RWPE2 (cell line): ENCODE measurements around the gene SOCS3.

Source experiments
- ATAC-seq: fragments of 200-7000 bp; cut with Tn5 transposase; 3 replicates; pipeline ENCODE4 v1.9.1; 2021; ENCODE audit warnings: low read depth
- DNase-seq: peaks from one replicate; pipeline ENCODE4 v3.0.0-alpha.2; 2020; ENCODE audit warnings: low spot score
- H3K27ac ChIP-seq: fragments of 450-650 bp; 2 replicates; pipeline ENCODE4 v1.5.1; 2017; ENCODE audit warnings: mild to moderate bottlenecking; ENCODE audit not compliant: poor library complexity, severe bottlenecking
- H3K27me3 ChIP-seq: fragments of 250-450 bp; sonication (Bioruptor Pico); 2 replicates; pipeline ENCODE4 v1.5.1; 2021; ENCODE audit warnings: mild to moderate bottlenecking, moderate library complexity; ENCODE audit not compliant: insufficient read depth, poor library complexity, severe bottlenecking
- H3K36me3 ChIP-seq: fragments of 250-450 bp; sonication (Bioruptor Pico); 2 replicates; pipeline ENCODE4 v1.5.1; 2020; ENCODE audit warnings: low read depth, mild to moderate bottlenecking, moderate library complexity
- H3K4me1 ChIP-seq: fragments of 250-450 bp; sonication (Bioruptor Pico); 2 replicates; pipeline ENCODE4 v1.5.1; 2021; ENCODE audit warnings: mild to moderate bottlenecking, moderate library complexity; ENCODE audit not compliant: insufficient read depth, poor library complexity, severe bottlenecking
- H3K4me3 ChIP-seq: fragments of 250-450 bp; sonication (Bioruptor Pico); 2 replicates; pipeline ENCODE4 v1.5.1; 2021; ENCODE audit warnings: mild to moderate bottlenecking, moderate library complexity; ENCODE audit not compliant: severe bottlenecking
- H3K9me3 ChIP-seq: fragments of 250-450 bp; sonication (Bioruptor Pico); 2 replicates; pipeline ENCODE4 v1.5.1; 2021; ENCODE audit warnings: mild to moderate bottlenecking, moderate library complexity; ENCODE audit not compliant: severe bottlenecking
- CTCF ChIP-seq: fragments of 450-650 bp; IDR thresholded peaks from one replicate; pipeline ENCODE4 v1.5.1; 2017; ENCODE audit warnings: mild to moderate bottlenecking, moderate library complexity; ENCODE audit not compliant: poor library complexity, severe bottlenecking

The SOCS3 gene

GRCh38 chr17:78379131-78379491 is 19.2 kb upstream of the SOCS3 start:
- DNase-seq (no peak), ATAC-seq (peak; percentile 46)

GRCh38 chr17:78378225-78379130 is 18.6 kb upstream of the SOCS3 start, which contains the start of gene PGS1:
Gene PGS1 (plus strand): TSS chr17:78378649. CDS start chr17:78378666, 17 bp downstream.
- Histone ChIP-seq H3K9me3 (no peaks in the 10 kb centered on the region), H3K27ac (peak within 1 kb of the TSS; percentile 87), H3K4me1 (peaks cover 52% of the 10 kb centered on the region), H3K36me3 (peaks cover 13% of the 10 kb centered on the region), H3K4me3 (peak within 1 kb of the TSS; percentile 95), H3K27me3 (no peaks in the 10 kb centered on the region)
- no peak for DNase-seq
- peak; percentile 40 for ATAC-seq
- no peak for TF ChIP-seq CTCF

More at GRCh38 chr17:78379131-78379491, 19.2 kb upstream of the SOCS3 start:
- peak overlapping the region; percentile 95 for H3K4me3 ChIP-seq
- no peaks in the 10 kb centered on the region for H3K9me3 ChIP-seq
- H3K27ac ChIP-seq = peak overlapping the region; percentile 87
- no peak for TF ChIP-seq CTCF
- H3K27me3 ChIP-seq = no peaks in the 10 kb centered on the region
- peaks cover 13% of the 10 kb centered on the region for H3K36me3 ChIP-seq
- H3K4me1 ChIP-seq = peaks cover 57% of the 10 kb centered on the region

GRCh38 chr17:78377858-78378224 is 18.0 kb upstream of the SOCS3 start:
- Histone ChIP-seq H3K9me3 (no peaks in the 10 kb centered on the region), H3K27me3 (no peaks in the 10 kb centered on the region), H3K4me3 (peak overlapping the region; percentile 95), H3K4me1 (peaks cover 49% of the 10 kb centered on the region), H3K36me3 (peaks cover 13% of the 10 kb centered on the region), H3K27ac (peak overlapping the region; percentile 87)
- no peak for DNase-seq
- no peak for ATAC-seq
- no peak for TF ChIP-seq CTCF

- Histone ChIP-seq H3K27ac (peak overlapping the region; percentile 87), H3K27me3 (no peaks in the 10 kb centered on the region), H3K9me3 (no peaks in the 10 kb centered on the region), H3K4me3 (no peak overlapping the region), H3K4me1 (peaks cover 41% of the 10 kb centered on the region), H3K36me3 (peaks cover 8% of the 10 kb centered on the region)
- DNase-seq (no peak), ATAC-seq (no peak)
- no peak for TF ChIP-seq CTCF
Measured at GRCh38 chr17:78376161-78376560, 16.3 kb upstream of the SOCS3 start.
